ENCODE results near the gene TP53.

- TF ChIP-seq, protein P1, sequence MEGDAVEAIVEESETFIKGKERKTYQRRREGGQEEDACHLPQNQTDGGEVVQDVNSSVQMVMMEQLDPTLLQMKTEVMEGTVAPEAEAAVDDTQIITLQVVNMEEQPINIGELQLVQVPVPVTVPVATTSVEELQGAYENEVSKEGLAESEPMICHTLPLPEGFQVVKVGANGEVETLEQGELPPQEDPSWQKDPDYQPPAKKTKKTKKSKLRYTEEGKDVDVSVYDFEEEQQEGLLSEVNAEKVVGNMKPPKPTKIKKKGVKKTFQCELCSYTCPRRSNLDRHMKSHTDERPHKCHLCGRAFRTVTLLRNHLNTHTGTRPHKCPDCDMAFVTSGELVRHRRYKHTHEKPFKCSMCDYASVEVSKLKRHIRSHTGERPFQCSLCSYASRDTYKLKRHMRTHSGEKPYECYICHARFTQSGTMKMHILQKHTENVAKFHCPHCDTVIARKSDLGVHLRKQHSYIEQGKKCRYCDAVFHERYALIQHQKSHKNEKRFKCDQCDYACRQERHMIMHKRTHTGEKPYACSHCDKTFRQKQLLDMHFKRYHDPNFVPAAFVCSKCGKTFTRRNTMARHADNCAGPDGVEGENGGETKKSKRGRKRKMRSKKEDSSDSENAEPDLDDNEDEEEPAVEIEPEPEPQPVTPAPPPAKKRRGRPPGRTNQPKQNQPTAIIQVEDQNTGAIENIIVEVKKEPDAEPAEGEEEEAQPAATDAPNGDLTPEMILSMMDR (conservative IDR thresholded peaks at IDR 0.05; ENCODE audit: low read length) = no peak
- TF ChIP-seq EZH2phosphoT487 (IDR thresholded peaks at IDR 0.05; ENCODE audit: borderline replicate concordance) = no peak
Measured at GRCh38 chr17:7704601-7705268, 17.4 kb upstream of the TP53 start, which contains the start of gene EFNB3.
